NOMO-1 (cell line): Measurements from ENCODE around the gene TXK.

Experiments used
- DNase-seq, 2 experiments: peaks; one replicate each; lab custom pipeline; 2025; ENCODE audit not compliant: unreplicated experiment in 2 of 2; lab: John Stamatoyannopoulos, UW

TXK gene

DNA sequence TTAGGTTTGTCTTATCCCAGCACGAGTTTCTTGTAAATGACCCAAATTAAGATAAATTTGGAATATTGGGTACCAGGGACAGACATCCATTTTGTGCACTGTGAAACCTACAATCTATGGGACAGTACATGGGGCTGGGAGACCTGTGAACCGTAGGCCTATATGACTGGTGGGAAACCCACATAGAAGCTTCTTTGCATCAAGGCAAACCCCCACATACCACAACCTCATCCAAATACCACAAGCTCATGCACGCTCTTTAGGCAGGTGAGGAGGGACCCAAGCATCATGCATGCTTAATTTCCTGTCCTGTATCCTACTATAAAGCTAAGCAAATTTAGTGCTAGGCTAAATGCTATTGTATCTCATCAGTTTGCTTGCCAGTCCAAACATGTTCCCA lies 69.7 kb downstream of the TXK start:
- no peak for DNase-seq

DNA sequence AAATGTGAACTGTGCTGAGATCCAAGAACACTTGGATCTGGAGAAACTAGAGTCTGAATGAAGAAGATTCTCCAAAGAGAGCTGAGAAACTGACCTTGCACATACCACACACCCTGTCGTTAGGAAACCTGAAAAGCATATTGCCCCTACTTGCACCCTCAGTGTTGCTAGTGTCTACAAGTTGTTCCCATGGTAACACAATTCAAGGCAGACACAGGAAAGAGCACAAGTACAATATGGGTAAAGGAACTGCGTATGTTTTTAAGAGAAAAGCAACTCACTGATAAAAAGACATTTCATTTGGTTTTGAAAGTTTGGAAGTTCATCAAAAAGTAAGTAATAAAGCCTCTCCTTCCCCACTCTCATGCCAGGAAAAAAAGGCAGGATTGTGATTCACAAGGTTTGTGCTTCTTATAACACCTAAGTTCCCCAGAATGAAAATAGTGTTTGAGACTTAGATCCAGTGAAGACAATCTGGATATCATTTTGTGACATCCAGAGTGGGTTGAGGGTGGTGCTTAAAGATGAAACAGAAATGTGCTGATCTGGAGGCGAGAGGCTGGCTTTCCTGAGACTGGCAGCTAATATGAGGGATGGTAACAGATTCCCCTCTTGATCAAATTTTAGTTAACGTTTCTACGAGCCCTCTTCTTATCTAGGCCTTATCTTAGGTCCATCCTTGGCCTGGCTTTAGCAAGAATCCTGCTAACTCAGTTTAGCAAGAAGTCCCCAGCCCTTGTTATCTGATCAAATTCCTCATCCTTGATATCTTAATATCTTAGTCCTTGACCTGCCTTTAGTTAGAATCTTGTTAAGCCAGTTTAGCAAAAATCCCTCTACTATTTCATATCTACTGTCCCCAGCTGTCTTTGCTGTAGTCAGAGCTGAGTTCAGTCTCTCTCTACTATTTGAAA lies 75.2 kb downstream of the TXK start:
- DNase-seq: no peak

DNA sequence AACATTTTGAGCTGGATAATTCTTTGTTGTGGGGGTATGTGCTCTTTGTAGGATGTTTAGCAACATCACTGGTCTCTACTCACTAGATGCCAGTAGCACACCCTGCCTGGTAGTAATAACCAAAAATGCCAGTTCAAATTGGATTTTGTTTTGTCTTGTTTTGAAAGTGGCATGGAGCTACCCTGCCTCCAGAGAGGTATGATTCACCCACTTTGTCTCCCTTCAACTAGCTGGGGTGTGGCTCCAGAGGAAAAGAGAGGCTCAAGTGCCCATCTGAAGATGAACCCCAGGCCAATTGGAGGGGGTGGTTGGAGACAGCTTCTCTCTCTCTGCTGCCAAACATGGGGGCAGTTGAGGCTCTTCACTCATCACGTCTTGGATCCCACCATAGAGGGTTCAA lies 83.0 kb downstream of the TXK start:
- DNase-seq: no peak

DNA sequence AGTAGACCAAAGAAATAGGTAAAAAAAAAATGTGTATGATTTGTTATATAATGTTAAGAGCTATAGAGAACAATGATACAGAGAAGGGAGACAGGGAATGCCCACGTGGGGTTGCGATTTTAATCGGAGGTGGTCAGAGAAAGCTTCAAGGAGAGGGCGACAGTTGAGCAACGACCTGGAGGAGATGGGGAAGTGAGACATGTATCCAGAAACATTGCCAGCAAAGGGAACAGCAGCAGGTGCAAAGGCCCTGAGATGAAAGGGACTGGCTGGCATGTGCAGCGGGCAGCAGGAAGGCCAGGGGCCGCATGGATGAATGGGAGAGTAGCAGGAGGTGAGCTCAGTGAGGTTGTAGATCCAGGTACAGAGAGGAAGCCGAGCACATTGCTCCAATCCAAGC lies 84.6 kb downstream of the TXK start:
- no peak for DNase-seq

DNA sequence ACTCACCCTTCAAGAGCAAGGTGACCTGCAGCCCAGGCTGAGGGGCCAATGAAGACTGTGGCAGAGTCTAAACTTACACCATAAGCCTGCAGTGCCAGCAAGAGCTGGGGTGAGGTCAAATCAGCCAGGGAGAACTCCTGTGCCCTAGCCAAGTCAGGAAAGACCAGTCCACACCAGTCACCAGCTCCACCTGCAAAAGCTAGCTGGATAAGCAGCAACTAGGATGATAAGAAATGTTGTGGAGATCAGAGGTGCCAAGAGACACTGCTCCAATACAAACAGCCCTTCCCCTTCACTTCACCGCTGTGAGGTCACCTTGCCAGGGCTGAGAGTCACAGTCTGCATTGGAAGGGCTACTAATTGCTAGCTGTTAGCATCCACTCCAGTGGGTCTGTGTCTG lies 86.2 kb downstream of the TXK start:
- DNase-seq: no peak

DNA sequence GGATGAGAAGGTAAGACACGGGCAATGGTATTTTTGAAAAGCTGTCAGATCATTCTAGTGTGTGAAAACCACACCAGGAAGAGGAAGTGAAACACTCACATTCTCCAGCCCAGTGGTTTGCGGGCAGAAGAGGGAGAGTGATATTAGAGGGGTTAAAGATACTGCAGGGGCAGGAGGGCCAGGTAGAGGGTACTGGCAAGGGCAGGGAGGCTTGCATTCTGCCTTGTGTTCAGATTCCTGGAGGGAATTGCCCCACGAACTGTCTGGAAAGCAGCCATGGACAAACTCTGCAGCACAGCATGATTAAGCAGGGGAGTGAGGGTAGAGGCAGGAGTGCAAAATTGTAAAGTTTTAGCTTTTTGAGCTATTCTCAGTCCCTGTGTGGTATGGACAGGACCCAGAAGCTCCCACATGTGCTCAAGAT lies 86.6 kb downstream of the TXK start:
- peak; percentile 69 to 92 for DNase-seq

DNA sequence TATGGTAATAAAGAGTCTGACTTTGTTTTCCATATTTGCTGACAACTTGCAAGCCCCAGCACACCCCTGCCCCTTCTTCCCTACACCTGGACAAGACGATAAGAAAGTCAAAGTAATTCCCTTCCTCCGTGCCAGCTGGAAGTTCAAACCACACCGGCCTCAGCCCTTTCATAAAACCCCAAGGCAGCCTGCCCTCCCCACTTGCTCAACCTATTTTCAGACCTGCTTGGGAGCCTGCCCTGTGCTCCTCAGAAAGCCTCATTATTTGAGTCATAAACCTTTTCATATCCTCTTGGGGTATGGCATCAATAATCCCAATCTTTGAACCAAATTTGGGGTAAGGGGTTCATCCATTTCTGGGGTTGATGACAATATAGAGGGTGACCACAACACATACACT lies 88.0 kb downstream of the TXK start:
- no peak for DNase-seq

DNA sequence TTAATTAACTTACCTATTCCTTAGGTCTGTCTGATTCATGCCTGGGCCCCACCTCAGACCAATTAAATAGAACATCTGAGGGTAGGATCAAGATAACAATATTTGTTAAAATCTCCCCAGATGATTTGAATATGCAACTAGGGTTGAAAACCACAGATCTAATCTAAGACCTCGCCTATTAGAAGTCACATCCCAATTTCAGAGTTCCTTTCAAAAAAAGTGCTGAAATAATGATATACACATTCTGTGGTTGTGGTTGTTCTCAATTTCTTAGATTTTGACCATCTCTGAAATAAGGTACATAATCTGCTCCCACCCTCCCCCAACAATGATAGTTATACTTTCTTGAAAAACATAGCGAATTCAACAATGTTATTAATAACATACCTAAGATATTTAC lies 89.8 kb downstream of the TXK start:
- DNase-seq: no peak

DNA sequence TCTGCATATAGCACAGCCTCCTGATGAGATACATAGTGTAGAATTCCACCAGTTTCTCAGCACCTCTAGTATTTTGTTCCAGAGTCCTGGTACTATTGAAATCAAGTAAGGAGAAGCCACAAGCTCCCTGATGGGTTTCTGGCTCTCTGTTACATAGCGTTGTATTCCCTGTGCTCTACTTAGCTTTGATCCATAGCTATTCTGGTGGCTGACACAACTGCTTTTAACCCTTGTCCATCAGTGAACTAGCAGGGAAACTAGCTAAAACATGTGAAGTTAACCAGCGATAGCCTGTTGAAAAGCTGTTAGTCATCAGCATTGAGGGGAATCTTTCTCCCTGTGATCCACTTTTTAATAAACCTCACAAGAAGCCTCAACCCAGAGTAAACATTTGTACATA lies 90.5 kb downstream of the TXK start:
- no peak for DNase-seq

DNA sequence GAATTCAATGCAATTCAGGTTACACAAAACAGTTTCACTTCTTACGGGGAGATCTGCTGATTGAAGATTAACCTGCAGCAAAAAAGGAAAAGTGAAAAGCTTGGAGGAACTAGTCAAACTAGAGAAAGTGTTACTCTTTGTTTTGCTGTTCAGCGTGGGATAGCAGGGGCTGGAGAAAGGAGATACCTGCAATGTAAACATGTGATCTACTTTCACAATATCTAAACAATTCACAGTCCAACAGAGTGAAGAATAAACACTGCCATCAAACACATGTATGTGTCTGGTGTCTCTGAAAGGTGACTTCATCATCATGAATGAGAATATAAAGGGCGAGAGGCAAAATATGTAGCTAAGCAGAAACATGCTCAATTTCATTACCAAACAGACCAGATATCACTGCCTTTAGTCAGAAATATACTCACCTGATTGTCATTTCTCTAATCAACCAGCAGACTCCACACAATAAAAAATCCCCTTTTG lies 91.0 kb downstream of the TXK start:
- no peak for DNase-seq

DNA sequence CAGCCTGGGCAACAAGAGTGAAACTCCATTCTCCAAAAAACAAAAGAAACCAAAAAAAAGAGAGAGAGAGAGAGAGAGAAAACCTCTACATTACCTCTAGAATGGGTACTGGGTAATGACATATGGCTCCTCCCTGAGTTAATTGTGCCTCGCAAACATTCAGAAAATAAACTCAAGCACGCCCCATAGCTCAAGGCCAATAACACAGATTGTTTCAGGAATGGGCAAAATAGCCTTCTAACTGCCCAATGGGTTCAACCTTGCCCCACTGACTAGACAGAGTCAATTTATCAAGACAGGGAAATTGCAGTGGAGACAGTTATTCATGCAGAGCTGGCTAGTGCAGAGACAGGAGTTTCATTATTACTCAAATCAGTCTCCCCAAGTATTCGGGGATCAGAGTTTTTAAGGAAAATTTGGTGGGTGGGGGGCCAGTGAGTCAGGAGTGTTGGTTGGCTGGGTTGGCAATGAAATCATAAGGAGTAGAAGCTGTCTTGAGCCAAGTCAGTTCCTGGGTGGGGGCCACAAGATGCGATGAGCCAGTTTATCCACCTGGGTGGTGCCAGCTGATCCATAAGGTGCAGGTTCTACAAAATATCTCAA lies 92.4 kb downstream of the TXK start:
- no peak for DNase-seq

DNA sequence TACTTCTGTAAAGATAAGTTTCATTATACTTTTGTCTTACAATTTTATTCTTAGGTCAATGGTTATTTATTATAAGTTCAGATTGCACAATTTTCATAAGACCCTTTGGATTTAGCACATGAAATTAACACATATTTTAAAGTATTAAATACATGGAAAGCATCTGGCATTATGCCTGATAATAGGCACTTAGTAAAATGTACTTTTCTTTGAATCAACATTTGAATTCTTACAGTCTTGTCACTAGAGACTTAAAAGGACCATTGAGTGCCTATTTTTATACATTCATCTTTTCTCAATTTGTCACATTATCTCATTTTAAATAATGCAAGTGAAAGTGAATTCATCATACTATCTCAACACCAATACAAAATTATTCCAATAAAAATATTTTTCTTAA lies 94.5 kb downstream of the TXK start:
- DNase-seq: no peak

DNA sequence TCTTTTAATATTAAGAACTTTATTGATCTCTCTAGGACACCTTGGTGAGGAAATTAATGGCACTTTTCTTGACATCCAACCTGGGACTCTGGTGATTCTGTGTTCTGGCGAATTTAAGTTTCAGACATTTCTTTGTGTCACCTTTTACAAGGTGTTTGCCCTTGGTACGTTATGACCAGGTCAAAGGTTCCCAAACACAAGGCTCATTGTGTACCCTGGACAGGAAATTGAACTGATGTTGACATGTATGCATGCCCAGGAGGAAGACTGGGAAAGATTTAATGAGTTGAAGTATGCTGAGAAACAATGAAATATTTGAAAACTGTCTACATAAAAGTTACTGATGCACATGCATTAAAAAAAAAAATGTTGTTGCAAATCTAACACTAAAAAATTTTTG lies 95.4 kb downstream of the TXK start:
- no peak for DNase-seq

DNA sequence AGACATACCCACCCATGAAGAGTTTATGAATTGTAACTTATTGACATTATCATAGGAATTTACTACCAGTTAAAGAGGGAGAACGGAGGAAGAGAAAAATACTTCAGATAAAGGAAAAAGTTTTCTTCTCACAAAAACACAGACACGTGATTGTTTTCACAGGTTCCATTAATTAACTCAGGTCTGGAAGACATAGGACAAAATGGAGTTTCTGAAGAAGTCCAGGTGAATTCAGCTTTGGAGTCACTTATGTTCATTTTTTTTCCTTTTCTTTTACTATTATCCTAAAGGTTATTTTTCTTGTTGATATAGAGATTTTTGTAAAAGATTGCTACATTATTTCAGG lies 97.0 kb downstream of the TXK start:
- no peak for DNase-seq

DNA sequence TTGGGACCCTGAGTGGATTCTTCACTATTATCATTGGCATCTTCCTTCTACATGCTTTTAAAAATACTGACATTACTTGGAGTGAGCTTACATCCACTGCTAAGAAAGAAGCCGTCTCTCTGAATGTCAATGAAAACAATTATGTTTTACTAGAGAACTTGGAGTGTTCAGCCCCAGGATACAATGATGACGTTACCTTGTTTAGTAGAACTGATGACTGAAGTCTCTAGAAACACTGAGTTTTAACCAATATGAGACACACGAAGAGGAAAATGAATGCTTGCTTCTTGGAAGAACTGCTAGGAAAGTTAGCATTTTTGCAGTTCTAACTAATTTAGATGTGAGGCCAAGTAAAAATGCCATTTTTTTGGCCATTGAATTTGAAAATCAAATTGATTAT lies 98.1 kb downstream of the TXK start:
- no peak for DNase-seq

DNA sequence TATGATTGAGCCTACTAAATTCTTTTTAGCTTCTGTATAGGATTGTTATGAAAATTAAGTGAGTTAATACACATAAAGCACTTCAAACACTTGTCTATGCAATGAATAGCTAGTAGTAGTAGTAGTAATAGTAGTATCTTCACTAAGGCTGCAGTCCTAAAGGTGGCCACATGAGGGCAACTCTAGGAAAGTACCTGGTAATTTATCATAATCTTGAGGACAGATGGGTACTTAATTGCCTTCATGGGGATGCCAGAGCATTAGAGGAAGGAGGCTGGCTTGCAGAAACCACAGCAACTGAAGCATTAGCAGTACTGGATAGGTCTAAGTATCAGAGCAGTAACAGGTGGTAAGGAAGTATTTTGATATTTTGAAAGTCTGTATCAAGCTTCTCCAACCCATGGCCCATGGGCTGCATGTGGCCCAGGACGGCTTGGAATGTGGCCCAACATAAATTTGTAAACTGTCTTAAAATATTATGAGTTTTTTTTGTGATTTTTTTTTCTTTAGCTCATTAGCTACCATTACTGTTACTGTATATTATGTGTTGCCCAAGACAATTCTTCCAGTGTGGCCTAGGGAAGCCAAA lies 100.1 kb downstream of the TXK start:
- peak; percentile 42 to 70 for DNase-seq

DNA sequence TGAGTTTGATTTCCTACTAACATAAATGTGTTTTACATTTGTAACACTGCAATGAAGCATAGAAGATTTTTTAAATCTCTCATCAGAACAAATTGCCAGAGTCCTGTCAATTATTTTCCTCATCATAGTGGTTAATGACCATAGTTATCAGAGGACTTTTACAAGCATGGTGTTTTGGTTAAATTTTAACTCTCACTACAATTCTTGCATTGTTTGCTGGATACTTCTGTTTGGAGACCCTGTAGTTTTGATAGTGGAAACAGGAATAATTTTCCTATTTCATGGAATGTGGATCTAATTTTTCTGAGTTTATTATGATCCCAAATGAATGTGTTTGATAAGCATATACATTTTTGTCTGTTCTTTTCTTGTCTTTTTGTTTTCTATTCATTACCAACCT lies 100.6 kb downstream of the TXK start:
- DNase-seq: no peak

DNA sequence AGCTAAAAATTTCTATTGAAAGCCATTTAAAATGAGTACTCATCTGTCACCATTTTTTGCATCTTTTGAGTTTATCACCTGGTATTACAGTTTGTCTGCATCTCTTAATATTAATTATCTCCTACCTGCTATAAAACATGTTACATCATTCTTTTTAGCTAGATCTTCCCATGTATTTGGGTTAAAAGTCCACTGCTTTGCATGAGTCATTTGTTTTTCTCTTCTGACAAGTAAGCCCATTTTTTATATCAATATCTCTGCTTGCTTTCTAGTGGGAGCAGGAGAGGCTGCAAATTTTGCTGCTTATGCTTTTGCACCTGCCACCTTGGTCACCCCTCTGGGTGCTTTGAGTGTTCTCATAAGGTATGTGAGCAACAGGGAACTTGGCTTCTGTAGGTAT lies 101.3 kb downstream of the TXK start:
- no peak for DNase-seq

DNA sequence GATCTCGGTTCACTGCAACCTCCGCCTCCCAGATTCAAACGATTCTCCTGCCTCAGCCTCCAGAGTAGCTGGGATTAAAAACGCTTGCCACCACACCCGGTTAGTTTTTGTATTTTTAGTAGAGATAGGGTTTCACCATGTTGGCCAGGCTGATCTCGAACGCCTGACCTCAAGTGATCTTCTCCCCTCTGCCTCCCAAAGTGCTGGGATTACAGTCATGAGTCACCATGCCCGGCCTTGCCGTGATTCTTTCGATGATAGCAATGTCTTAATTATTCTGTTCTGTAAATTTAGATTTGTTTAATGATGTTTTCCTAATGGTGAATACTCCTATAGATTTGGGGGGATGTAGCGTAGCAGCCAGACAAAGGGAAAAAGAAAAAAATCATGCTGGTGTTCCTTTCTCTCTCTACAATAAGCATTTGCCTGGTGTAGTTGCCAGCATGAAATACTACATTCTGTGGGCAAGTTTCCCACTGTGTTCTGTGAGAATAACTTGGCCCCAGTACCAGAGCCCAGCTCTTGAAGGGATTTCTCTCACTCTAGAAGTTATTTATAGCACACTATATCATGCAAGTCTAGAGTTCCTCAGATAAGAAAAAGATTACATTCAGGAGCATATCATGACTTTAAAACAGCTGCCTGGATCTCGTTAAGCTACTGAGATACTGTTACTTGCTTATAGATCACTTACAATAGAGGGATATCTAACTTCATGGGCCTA lies 102.1 kb downstream of the TXK start:
- no peak for DNase-seq

DNA sequence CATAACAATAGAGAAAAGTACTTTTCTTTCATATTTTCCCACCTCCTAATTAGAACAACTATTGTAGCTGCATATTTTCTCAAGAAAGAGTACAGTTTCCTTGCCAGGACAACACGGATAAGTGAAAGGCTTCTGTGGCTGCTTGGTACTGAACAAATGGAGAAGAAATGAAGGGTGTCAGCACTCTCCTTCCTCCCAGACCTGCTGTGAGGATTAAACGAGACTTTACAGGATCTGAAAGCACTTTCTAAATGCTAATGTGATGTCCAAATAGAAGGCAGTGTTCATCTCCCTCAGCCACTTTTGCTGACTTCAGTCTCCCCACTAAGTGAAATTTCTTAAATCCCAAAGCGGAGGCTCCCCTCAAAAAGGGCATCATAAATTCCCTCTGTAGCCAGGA lies 103.6 kb downstream of the TXK start:
- DNase-seq: no peak

DNA sequence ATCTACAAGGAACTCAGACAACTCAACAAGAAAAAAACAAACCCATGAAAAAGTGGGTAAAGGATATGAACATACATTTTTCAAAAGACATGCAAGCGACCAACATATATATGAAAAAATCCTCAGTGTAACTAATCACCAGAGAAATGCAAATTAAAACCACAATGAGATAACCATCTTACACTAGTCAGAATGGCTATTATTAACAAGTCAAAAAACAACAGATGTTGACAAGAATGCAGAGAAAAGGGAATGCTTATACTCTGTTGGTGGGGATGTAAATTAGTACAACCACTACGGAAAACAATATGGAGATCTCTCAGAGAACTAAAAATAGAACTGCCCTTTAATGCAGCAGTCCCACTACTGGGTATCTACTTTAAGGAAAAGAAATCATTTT lies 105.4 kb downstream of the TXK start:
- DNase-seq: no peak
